Renal cortical epithelial cell (primary cell): ENCODE results near the gene OR3A3. TPM values are rescaled to one million over a fixed set of nuclear protein-coding genes. Genes with fewer than 3 reads are reported as not detected.

Experiments
- DNase-seq: peaks from one replicate; pipeline ENCODE4 v3.0.0-alpha.2; 2011; ENCODE audit warnings: low read depth
- total RNA-seq: library from RNA; depleted of rRNA; stranded (reverse); fragments of >200 nt; gene quantifications from 2 replicates; pipeline ENCODE4 v1.2.3, GENCODE V29; 2014

The OR3A3 gene
- total RNA-seq, 1 donor from 2014 or later, result under 0.01 TPM

DNA sequence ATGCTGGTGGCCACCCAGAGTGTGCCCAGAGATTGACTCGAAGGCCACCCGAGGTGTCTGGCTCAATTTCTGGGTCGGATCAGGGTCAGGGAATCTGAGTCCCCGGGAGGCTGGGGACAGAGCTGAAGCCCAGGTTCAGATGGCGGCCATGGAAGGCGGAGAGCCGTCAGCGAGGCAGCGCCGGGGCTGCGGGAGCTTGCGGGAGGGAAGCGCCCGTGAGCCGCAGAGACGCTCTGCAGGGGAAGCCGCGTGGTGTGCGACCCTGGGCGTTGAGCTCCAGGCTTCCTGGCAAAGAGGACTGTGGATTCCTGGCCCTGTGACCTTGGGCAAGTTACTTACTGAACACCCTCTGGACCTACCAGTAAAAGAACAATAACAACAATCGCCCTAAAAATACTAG lies 61.0 kb downstream of the OR3A3 start:
- DNase-seq, result no peak

Other genes with a start within 250 kb of the OR3A3 start
- not detected in 2 replicates for gene OR1A2, start 213.9 kb upstream of the OR3A3 start, total RNA-seq
- not detected in 2 replicates for gene OR1A1, start 203.7 kb upstream of the OR3A3 start, total RNA-seq
- not detected in 2 replicates for gene OR3A1, start 113.0 kb upstream of the OR3A3 start, total RNA-seq
- gene OR3A2, start 25.1 kb upstream of the OR3A3 start, total RNA-seq, result not detected in 2 replicates
- gene OR1E1, start 13.0 kb upstream of the OR3A3 start, total RNA-seq, result not detected in 2 replicates
- gene OR1E2, start 22.5 kb downstream of the OR3A3 start, total RNA-seq, result not detected in 2 replicates
- 0.35 TPM in 1 of 2 replicates, not detected in the other for gene SPATA22, start 60.4 kb downstream of the OR3A3 start, total RNA-seq
- gene ASPA, start 64.6 kb downstream of the OR3A3 start, total RNA-seq, result 0.20 and 0.87 TPM in 2 replicates
- gene TRPV3, start 146.4 kb downstream of the OR3A3 start, total RNA-seq, result under 0.01 and 0.89 TPM in 2 replicates
- gene TRPV1, start 198.0 kb downstream of the OR3A3 start, total RNA-seq, result 0.52 and 5.9 TPM in 2 replicates
- 13.8 and 21.2 TPM in 2 replicates for gene SHPK, start 224.9 kb downstream of the OR3A3 start, total RNA-seq
- 14.2 and 17.8 TPM in 2 replicates for gene CTNS, start 225.4 kb downstream of the OR3A3 start, total RNA-seq